ENCODE measurements around the gene MX2.

DNA sequence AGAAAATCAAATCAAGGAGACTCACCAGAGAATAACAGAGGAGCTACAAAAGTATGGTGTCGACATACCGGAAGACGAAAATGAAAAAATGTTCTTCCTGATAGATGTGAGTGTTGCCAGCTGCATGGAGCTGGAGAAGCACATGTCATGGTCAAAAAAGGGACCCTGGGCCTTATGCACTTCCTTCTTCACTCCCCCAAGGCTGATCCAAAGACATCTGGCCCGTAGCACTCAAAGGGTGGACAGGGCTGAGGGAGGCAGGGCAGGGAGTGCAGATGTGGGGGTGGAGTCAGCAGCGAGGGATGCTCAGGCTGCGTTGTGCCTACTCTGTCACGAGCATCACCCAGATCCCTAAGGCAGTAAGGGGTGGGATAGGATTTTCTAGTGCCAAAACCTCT lies 83.6 kb downstream of the MX2 start:
- TF ChIP-seq, protein P1, sequence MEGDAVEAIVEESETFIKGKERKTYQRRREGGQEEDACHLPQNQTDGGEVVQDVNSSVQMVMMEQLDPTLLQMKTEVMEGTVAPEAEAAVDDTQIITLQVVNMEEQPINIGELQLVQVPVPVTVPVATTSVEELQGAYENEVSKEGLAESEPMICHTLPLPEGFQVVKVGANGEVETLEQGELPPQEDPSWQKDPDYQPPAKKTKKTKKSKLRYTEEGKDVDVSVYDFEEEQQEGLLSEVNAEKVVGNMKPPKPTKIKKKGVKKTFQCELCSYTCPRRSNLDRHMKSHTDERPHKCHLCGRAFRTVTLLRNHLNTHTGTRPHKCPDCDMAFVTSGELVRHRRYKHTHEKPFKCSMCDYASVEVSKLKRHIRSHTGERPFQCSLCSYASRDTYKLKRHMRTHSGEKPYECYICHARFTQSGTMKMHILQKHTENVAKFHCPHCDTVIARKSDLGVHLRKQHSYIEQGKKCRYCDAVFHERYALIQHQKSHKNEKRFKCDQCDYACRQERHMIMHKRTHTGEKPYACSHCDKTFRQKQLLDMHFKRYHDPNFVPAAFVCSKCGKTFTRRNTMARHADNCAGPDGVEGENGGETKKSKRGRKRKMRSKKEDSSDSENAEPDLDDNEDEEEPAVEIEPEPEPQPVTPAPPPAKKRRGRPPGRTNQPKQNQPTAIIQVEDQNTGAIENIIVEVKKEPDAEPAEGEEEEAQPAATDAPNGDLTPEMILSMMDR (IDR thresholded peaks at IDR 0.05; ENCODE audit: low read length), result no peak
- TF ChIP-seq EZH2phosphoT487 (IDR thresholded peaks at IDR 0.05; ENCODE audit: low read length), result no peak

All from MM.1S (cell line).